D341Med (cell line): ENCODE results near the gene FOXJ3.

Experiments
- DNase-seq: peaks from one replicate; pipeline ENCODE4 v3.0.0; 2012; ENCODE audit warnings: low spot score

Gene FOXJ3

GRCh38 chr1:42189931-42190853 lies 144.8 kb downstream of the FOXJ3 start:
- DNase-seq = no peak

GRCh38 chr1:42186152-42186551 lies 148.9 kb downstream of the FOXJ3 start:
- DNase-seq = no peak

GRCh38 chr1:42184616-42185015 lies 150.4 kb downstream of the FOXJ3 start:
- DNase-seq = no peak

- no peak for DNase-seq
Measured at GRCh38 chr1:42183957-42184268, 151.1 kb downstream of the FOXJ3 start.

- no peak for DNase-seq
Measured at GRCh38 chr1:42183210-42183956, 151.7 kb downstream of the FOXJ3 start.

GRCh38 chr1:42181687-42182086 lies 153.3 kb downstream of the FOXJ3 start:
- DNase-seq = no peak

- no peak for DNase-seq
Measured at GRCh38 chr1:42179900-42180329, 155.1 kb downstream of the FOXJ3 start.

- DNase-seq = no peak
Measured at GRCh38 chr1:42179275-42179674, 155.8 kb downstream of the FOXJ3 start.

- DNase-seq = no peak
Measured at GRCh38 chr1:42178249-42178648, 156.8 kb downstream of the FOXJ3 start.

- DNase-seq = no peak
Measured at GRCh38 chr1:42177541-42177981, 157.5 kb downstream of the FOXJ3 start.

- DNase-seq = peak; percentile 64
Measured at GRCh38 chr1:42176902-42177519, 158.0 kb downstream of the FOXJ3 start.

GRCh38 chr1:42175314-42176054 lies 159.6 kb downstream of the FOXJ3 start:
- DNase-seq = no peak

GRCh38 chr1:42173961-42174735 lies 160.9 kb downstream of the FOXJ3 start:
- DNase-seq = no peak

GRCh38 chr1:42173155-42173933 lies 161.7 kb downstream of the FOXJ3 start:
- peak; percentile 82 for DNase-seq

- DNase-seq = no peak
Measured at GRCh38 chr1:42172381-42173133, 162.5 kb downstream of the FOXJ3 start.

GRCh38 chr1:42171679-42172266 lies 163.3 kb downstream of the FOXJ3 start:
- no peak for DNase-seq

GRCh38 chr1:42170779-42171621 lies 164.0 kb downstream of the FOXJ3 start:
- DNase-seq = no peak

- DNase-seq = no peak
Measured at GRCh38 chr1:42168763-42169162, 166.3 kb downstream of the FOXJ3 start.

- DNase-seq = no peak
Measured at GRCh38 chr1:42168391-42168670, 166.7 kb downstream of the FOXJ3 start.
